GM10266 (cell line): ENCODE results near the gene NOX3.

ENCODE experiments used
- DNase-seq: peaks from one replicate; pipeline ENCODE4 v3.0.0; 2012; ENCODE audit errors: extremely low spot score
- CTCF ChIP-seq: IDR thresholded peaks from 2 replicates; pipeline ENCODE4 v1.5.1; 2012; ENCODE audit warnings: mild to moderate bottlenecking, low read depth; ENCODE audit not compliant: control insufficient read depth, insufficient read depth; ENCODE audit errors: missing control alignments

The NOX3 gene

GRCh38 chr6:155439376-155439775 lies 16.3 kb downstream of the NOX3 start:
- no peak for DNase-seq
- TF ChIP-seq CTCF: no peak

DNA sequence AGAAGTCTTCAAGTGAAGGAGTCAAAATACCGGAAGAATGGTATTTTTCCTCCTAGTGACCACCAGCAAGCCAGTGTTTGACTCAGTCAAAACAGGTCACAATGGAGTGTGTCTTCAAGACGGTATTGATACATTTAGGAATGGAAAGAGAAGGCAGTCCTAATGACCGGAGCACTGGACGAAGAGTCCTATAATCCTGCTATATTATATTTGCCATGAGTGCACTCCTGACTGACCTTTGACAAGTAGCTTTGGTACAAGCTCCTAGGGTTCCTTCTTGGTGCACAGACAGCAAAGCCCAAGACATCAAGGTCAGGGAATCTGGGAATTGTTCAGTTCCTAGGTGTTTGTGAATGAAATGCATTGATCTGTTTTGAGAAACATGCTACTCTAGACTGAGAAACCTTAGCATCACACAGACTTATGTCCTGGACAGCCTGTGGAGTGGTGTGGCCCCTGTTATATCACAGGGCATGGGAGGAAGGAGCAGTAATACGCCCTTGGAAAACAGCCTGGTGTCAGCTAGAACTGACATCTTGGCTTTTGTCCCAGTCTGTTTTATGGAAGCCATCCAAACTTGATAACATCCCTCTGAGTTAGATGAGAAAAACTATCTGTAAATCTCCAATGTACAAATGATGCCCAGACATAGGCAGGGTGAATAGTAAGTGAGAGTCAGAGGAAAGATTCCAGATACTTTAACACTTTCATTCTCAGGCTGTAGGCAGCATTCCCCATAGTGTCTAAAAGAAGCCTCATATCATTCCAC lies 18.5 kb downstream of the NOX3 start:
- TF ChIP-seq CTCF: no peak
- no peak for DNase-seq

DNA sequence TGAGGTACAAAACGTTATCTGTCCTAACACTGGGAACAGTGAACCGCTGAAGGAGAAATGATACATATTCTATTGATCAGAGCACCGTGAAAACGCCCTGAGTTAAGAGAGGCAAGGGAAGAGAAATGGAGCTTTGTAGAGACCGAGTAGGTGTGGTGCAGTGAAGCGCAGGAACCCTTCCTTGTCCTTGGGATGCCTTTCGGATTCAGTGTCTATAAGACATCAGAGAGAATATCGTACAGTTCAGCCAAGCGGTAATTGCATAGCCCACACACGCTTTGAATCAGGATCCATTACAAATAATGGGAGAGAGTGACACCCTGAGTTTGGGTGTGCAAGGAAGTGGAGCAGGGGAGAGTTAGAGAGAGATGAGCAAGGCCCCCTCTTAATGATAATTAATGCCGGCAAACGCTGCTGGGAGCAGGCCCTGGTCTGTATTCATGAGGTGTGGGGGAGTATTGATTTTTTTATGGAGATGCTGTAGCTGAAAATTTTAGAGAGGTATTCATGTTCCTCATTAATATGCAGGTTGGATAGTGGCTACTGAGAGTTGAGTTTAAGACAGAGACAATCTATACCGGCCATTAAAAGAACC lies 20.7 kb downstream of the NOX3 start:
- TF ChIP-seq CTCF: no peak
- no peak for DNase-seq

DNA sequence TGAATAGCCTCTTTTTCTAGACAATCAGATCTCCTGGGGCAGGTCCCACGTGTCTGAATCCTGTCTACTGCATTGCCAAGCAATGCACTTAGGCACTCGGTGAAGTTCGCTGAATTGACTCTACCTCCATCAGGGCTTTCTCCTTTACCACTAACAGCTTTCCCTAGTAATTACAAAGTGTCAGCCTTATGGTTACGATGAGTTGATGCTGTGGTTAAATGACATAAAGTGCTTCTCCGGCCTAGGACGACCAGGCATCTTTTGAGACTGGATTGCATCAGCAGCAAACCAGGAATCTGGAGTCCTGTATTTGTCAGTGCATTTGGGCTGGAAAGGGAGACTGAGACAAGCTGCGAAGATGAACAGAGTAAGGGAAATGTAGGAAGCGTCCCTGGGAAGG lies 21.5 kb downstream of the NOX3 start:
- DNase-seq: no peak
- TF ChIP-seq CTCF: peak; percentile 2

GRCh38 chr6:155432293-155432692 lies 23.3 kb downstream of the NOX3 start:
- DNase-seq: no peak
- TF ChIP-seq CTCF: no peak

DNA sequence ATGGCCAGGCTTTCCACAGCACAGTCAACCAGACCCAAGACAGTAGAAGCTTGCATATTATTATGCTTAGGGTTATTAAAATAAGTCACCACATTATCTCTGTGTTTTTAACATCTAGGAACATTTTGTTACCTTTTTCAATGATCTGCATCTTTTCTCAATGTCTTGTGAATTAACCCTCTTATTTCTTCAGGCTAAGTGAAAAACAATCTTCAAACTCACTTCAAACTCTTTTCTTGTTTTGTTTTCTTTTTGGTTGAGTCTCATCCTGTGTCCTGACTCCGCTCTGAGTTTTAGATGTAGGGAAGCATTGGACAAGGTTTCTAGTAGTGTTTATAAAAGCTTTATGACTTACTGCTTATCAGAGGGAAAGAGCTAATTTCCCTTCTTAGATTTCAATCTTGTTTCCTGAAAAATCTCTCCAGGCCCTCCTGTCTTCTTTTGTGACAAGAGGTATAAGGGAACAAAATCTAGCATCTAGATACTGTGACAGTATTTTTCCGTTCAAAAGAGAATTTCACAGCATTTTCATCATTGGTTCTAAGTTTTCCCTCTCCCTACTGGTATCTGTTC lies 26.2 kb downstream of the NOX3 start:
- no peak for TF ChIP-seq CTCF
- no peak for DNase-seq

- DNase-seq: no peak
- TF ChIP-seq CTCF: no peak
Observed at GRCh38 chr6:155426408-155426945, 29.2 kb downstream of the NOX3 start.
